Activated CD4-positive, alpha-beta T cell treated with anti-CD3 and anti-CD28 coated beads, Interleukin-2, Interleukin-6, amounts not matched to agents 100 ng/mL and 50 ng/mL, durations not matched to agents 16 hours and 8 hours (primary cell): ENCODE data around the gene MAN1C1.

Experiments
- DNase-seq: peaks from one replicate; pipeline ENCODE4 v3.0.0-alpha.2; 2020

The MAN1C1 gene

DNA sequence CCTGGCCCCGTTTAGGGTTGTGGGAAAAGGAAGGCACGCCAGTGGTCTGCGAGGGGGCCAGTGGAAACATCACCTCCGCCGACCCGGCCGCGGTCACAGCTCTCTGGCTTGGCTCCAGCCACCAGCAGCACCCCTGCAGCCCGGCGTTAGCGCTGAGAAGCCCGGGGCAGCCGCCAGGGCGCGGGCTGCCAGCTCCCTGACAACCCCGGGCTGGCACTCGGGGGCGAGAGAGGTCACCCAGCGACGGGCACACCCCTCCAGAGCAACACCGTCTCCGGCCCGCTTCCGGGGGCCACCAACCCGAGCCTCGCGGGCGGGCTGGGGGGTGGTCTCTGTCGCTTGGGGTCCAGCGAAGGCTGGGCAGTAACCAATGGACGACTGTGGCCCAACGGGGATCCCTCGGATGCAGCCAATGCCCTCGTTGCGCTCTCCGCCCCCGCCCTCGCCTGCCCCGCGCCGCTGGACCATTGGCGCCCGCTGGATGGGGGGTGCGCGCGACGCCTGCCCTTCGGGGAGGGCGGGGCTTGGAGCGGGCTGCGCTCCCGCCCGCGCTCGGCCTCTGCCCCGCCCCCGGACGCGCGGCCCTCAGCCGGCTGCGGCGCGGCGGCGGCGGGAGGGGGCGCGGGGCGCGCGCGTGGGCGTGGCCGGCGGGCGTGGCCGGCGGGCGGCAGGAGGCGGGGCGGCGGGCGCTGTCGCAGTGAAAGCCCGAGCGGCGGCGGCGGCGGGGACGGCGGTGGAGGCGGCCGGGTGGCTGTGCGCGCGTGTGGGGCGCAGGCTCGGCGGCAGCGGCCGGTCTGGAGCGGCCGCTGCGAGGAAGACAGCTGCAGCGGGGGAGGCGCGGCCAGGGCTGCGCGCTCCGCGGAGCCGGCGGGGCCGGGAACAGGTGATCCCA lies at the start of gene MAN1C1:
MAN1C1 (plus strand) TSS at position 697 of the 892 bp plus-strand sequence. CDS start 1,007 bp downstream, outside the sequence.
- DNase-seq, result peak; percentile 74

DNA sequence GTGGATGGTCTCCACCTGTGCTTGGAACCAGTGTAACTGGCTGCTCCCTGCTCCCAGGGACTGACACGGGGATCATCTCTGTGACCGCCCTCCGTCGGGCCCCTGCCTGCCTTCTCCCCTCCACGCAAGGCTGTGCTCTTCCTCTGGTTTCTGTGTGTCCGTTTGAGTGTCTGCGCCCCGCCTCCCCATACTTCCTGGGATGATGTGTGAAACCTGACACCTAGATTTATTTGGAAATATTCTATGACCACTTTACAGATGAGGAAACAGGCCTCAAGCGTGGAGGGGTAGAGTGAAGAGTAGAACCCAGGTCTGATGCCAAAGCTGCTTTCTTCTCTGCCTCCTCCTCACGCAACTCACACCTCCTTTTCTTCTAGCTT lies 48.9 kb upstream of the MAN1C1 start:
- DNase-seq, result no peak

DNA sequence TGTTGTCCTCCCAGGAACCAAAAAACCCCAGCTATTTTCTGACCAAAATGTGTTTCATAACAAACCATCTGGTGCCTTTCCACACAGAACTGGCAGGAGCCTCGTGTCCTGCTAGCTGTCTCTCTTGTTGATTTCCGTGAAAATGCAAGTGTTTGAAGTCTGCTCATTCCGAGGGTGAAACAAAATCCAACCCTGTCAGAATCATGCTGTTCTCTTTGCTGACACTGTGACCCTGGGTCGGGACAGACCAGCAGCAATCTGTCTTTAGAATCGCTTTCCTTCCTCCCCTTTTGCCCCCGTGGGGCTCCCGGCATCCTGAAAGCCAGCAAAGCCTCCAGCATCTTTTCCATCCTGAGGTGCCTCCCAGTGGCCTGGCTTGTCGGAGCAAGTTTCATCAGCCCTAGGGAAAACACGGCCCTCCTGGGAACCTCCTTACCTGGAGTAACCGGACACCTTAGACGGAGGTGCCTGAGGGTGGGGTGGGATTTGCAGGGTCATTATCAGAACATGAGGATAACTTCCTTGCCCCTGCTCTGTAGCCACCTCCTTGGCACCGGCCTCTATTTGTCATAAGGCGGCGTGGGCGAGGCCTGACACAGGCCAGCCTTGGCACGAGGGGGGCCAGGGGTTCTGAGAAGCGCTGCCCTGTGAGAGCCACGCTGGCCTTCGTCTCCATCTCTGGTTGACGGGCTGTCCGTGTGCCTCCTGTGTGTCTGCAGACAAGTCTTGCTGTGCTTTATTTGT lies 48.3 kb upstream of the MAN1C1 start:
- DNase-seq, result no peak

DNA sequence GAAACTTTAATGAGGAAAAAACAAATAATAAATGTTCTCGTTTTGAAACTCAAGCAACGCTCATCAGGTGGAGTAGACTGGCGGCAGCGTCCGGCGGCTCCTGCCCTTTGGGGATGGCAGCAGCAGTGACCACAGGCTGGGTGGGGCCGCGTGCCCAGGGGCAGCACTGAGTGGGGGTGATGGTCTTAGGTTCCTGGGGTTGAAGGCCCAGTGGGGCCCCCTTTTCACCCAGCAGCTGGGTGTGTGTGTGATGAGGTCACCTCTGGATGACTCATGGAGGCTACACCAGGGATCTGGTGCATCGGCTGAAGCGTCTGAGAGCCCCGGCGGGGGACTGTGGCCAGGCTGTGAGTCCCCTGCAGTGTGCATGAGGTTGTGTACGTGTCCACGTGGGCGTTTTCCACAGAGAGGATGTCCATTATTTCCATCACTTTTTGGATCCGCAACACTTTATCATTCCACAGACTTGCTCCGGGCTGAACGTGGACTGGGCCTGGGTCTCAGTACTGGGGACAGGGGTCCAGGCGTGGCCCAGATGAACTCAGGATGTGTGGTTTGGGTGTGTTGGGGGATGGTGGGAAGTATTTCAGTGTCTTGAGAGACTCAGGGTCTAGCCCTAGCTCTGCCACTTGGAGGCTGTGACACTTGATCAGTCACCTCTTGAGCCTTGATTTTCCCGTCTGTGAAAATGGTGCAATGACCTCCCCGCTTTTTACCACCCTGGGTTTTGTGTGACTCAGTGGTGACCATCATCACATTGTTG lies 47.6 kb upstream of the MAN1C1 start:
- no peak for DNase-seq

DNA sequence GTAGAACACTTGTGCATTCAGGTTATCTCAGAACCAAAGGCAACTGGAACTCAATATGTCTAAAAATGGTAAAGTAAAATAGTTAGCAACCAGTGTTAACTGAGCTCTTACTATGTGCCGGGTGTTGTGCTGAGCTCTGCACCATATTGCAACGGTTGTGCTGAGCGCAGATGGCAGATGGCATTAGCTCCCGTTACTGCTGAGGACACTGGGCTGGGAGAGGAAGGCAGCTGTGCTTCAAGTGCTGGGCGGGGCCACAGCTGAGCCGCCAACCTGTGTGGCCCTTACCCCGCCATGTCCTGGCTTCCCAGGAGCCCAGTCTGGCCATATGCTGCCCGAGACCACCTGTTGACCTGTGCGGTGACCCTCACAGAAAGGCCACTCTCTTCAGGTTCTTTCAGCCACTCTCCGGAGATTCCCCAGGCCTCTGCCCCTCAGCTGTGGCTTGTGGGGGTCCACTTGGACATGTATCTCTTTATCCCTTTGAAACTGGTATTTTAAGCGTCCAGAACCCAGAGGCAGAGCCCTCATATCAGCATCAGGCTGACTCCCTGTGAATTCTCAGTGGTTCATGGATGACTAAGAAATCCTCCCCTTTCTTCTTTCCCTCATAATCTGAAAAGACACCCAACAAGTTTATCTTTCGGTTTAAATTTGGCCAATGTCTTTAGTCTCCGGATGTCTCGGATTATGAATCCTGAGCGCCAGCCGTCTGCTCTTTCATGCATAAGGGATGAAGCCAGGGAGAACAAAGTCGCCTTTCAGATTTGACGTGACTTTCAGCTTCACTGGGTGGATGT lies 46.8 kb upstream of the MAN1C1 start:
- DNase-seq, result no peak

- no peak for DNase-seq
Measured at GRCh38 chr1:25570798-25571521, 45.6 kb upstream of the MAN1C1 start.

- DNase-seq, result no peak
Measured at GRCh38 chr1:25571522-25571970, 45.0 kb upstream of the MAN1C1 start.

- DNase-seq, result no peak
Measured at GRCh38 chr1:25572107-25572506, 44.5 kb upstream of the MAN1C1 start.

- peak; percentile 47 for DNase-seq
Measured at GRCh38 chr1:25572708-25573590, 43.6 kb upstream of the MAN1C1 start.

DNA sequence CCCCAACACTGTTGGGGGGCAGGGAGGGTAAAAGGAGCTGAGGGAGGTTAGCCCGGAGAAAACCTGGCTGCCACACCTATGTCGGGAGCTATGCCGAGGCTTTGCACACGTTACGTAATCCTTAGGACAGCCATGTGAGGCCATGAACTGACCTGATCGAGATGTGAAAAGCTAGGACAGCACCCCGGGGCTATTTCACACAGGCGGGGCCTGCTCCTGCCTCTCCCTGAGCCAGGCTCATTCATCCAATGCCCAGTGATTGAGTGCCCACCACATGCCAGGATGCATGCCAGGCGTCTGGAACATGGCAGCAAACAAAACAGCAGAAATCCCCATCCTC lies 43.0 kb upstream of the MAN1C1 start:
- DNase-seq, result no peak

GRCh38 chr1:25573961-25574360 lies 42.6 kb upstream of the MAN1C1 start:
- no peak for DNase-seq

DNA sequence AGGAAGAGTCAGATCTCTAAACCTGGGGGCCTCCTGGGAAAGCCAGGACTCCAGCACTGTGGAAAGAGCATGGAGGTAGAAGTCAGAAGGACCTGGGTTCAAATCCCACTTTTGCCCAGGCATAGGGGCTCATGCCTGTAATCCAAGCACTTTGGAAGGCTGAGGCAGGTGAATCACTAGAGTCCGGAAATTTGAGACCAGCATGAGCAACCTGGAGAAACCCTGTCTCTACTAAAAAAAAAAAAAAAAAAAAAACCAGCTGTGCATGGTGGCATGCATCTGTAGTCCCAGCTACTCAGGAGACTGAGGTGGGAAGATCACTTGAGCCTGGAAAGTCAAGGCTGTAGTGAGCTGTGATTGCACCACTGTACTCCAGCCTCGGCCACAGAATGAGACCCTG lies 41.4 kb upstream of the MAN1C1 start:
- DNase-seq, result no peak

DNA sequence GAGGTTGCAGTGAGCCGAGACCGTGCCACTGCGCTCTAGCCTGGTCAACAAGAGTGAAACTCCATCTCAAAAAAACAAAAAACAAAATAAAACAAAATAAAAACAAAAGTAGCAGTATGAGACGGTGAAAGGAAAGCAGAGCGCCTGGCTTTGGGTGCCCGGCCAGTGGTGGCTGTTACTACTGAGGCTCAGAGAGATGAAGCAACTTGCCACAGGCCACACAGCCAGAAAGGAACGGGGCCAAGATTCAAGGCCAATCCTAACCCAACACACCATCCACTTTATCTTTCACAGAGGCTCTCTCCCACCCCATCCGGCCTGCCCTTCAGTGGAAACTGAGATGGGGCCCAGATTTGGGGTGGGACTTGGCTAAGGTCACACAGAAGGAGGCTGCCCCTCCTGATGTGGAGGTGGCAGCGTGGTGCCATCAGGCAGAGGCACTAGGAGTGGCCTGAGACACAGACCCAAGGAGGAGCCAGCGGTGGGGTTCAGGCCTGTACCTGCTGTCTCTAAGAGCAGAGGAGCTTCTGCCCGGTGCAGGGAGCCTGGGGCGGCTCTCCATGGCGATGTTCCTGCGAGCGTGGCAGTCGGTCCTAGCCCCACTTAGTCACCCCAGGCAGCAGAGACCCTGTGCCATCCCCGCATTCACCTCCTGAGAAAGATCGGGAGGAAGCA lies 40.0 kb upstream of the MAN1C1 start:
- no peak for DNase-seq

GRCh38 chr1:25577134-25577920 lies 39.3 kb upstream of the MAN1C1 start:
- no peak for DNase-seq

- no peak for DNase-seq
Measured at GRCh38 chr1:25579292-25580252, 37.0 kb upstream of the MAN1C1 start.

- DNase-seq, result no peak
Measured at GRCh38 chr1:25580927-25581326, 35.7 kb upstream of the MAN1C1 start.

- no peak for DNase-seq
Measured at GRCh38 chr1:25581764-25582163, 34.8 kb upstream of the MAN1C1 start.
